SK-N-SH (cell line): Measurements from ENCODE around the gene PSD. TPM values are rescaled to one million over a fixed set of nuclear protein-coding genes. Genes with fewer than 3 reads are reported as not detected.

ENCODE experiments used
- CTCF ChIA-PET: fragments of 300-600, 350-600 bp; formaldehyde crosslinking; extraction: SDS; loops from one replicate; lab custom pipeline; 2021; lab: Yijun Ruan, JAX
- POLR2A ChIA-PET: fragments of 350-600 bp; sonication (Branson Sonifier 250); formaldehyde crosslinking; extraction: SDS; loops from one replicate; lab custom pipeline; 2020; ENCODE audit warnings: antibody characterized with exemption, inconsistent platforms; lab: Yijun Ruan, JAX
- DNase-seq: peaks from one replicate; pipeline ENCODE4 v3.0.0; 2012
- H2AFZ ChIP-seq: fragments of 200-600 bp; sonication (generic); 2 replicates; pipeline ENCODE4 v1.8.1; 2016; ENCODE audit warnings: antibody characterized with exemption, mild to moderate bottlenecking, low read depth
- H3F3A ChIP-seq: fragments of 200-600 bp; sonication (generic); replicated peaks from 2 replicates; pipeline ENCODE3; 2016; ENCODE audit warnings: antibody characterized with exemption, mild to moderate bottlenecking; ENCODE audit not compliant: insufficient read depth
- H3K27ac ChIP-seq, 2 experiments: fragments of 200-500 bp in 1 of 2; fragments of 200-600 bp in 1 of 2; sonication (Bioruptor generic) in 1 of 2; sonication (generic), shearing (Covaris generic) in 1 of 2; 2 replicates each; pipeline versions ENCODE4 v1.5.1 to v1.6.1; 2014 to 2016; ENCODE audit warnings: low read depth in 2 of 2, inconsistent platforms in 1 of 2, low read length in 1 of 2, mild to moderate bottlenecking in 1 of 2, mixed read lengths in 1 of 2
- H3K27me3 ChIP-seq: fragments of 200-600 bp; sonication (generic), shearing (Covaris generic); 2 replicates; pipeline ENCODE4 v1.6.1; 2016; ENCODE audit warnings: mixed run types; ENCODE audit not compliant: insufficient read depth
- H3K36me3 ChIP-seq, 2 experiments: fragments of 200-500 bp in 1 of 2; fragments of 200-600 bp in 1 of 2; sonication (Bioruptor generic) in 1 of 2; sonication (generic) in 1 of 2; replicated peaks in 1 of 2; 2 replicates each; pipeline versions ENCODE3 to v1.5.1; 2014 to 2016; ENCODE audit warnings: low read length in 1 of 2, mild to moderate bottlenecking in 1 of 2; ENCODE audit not compliant: insufficient read depth in 2 of 2, control insufficient read depth in 1 of 2
- H3K4me1 ChIP-seq, 2 experiments: fragments of 200-500 bp in 1 of 2; fragments of 200-600 bp in 1 of 2; sonication (Bioruptor generic) in 1 of 2; sonication (generic), shearing (Covaris generic) in 1 of 2; 2 replicates each; pipeline versions ENCODE4 v1.5.1 to v1.6.1; 2014 to 2016; ENCODE audit warnings: low read depth in 1 of 2, low read length in 1 of 2, mixed run types in 1 of 2; ENCODE audit not compliant: insufficient read depth in 2 of 2, control insufficient read depth in 1 of 2
- H3K4me2 ChIP-seq: fragments of 200-600 bp; sonication (generic), shearing (Covaris generic); 2 replicates; pipeline ENCODE4 v1.6.1; 2017; ENCODE audit warnings: mixed run types
- H3K4me3 ChIP-seq, 2 experiments: fragments of 200-500 bp in 1 of 2; fragments of 200-600 bp in 1 of 2; sonication (Bioruptor generic) in 1 of 2; sonication (generic), shearing (Covaris generic) in 1 of 2; 2 replicates each; pipeline versions ENCODE4 v1.5.1 to v1.8.1; 2014 to 2016; ENCODE audit warnings: low read depth in 2 of 2, inconsistent platforms in 1 of 2, low read length in 1 of 2, mild to moderate bottlenecking in 1 of 2, mixed read lengths in 1 of 2, moderate library complexity in 1 of 2
- H3K79me2 ChIP-seq: fragments of 200-600 bp; sonication (generic); 2 replicates; pipeline ENCODE4 v1.8.1; 2017; ENCODE audit warnings: mild to moderate bottlenecking; ENCODE audit not compliant: insufficient read depth
- H3K9ac ChIP-seq: fragments of 200-600 bp; sonication (generic); 2 replicates; pipeline ENCODE4 v1.6.1; 2017; ENCODE audit warnings: mixed run types
- H3K9me2 ChIP-seq: fragments of 200-600 bp; sonication (generic); 2 replicates; pipeline ENCODE4 v1.6.1; 2017; ENCODE audit warnings: mixed run types
- H3K9me3 ChIP-seq: fragments of 200-600 bp; sonication (generic); 2 replicates; pipeline ENCODE4 v1.6.1; 2017; ENCODE audit warnings: mixed run types, mild to moderate bottlenecking, moderate library complexity
- H4K20me1 ChIP-seq: fragments of 200-600 bp; sonication (generic); 2 replicates; pipeline ENCODE4 v1.6.1; 2017; ENCODE audit warnings: mild to moderate bottlenecking, mixed run types; ENCODE audit not compliant: insufficient read depth
- CHD2 ChIP-seq: fragments of 150-350 bp; IDR thresholded peaks from 2 replicates; pipeline ENCODE4 v1.6.1; 2018; ENCODE audit warnings: low read length; ENCODE audit not compliant: partially characterized antibody
- ELF1 ChIP-seq: IDR thresholded peaks from 2 replicates; pipeline ENCODE4 v1.4.0; 2012
- EP300 ChIP-seq, 2 experiments: IDR thresholded peaks; 2 replicates each; pipeline versions ENCODE4 v1.4.0 to v1.6.1; 2012; ENCODE audit warnings: borderline replicate concordance in 1 of 2, low read depth in 1 of 2, low read length in 1 of 2
- EZH2phosphoT487 ChIP-seq: fragments of 200-600 bp; sonication (generic); IDR thresholded peaks from 2 replicates; pipeline ENCODE4 v1.6.1; 2017; ENCODE audit warnings: low read depth, mixed run types, mild to moderate bottlenecking, antibody characterized with exemption, moderate library complexity, borderline replicate concordance
- FOXJ3 ChIP-seq: sonication (generic); formaldehyde crosslinking; IDR thresholded peaks from 2 replicates; pipeline ENCODE4 v1.5.1; 2020; ENCODE audit warnings: mild to moderate bottlenecking, missing genetic modification reagents
- FOXM1 ChIP-seq: IDR thresholded peaks from 2 replicates; pipeline ENCODE4 v1.4.0; 2012; ENCODE audit warnings: low read depth, mild to moderate bottlenecking
- IRF3 ChIP-seq: fragments of 150-350 bp; IDR thresholded peaks from 2 replicates; pipeline ENCODE4 v1.6.1; 2016; ENCODE audit warnings: mild to moderate bottlenecking, low read depth, low read length
- JUND ChIP-seq: IDR thresholded peaks from 2 replicates; pipeline ENCODE4 v1.4.0; 2012
- MAX ChIP-seq: IDR thresholded peaks from 2 replicates; pipeline ENCODE4 v1.4.0; 2012; ENCODE audit warnings: low read depth
- MXI1 ChIP-seq: IDR thresholded peaks from 2 replicates; pipeline ENCODE4 v1.6.1; 2012; ENCODE audit warnings: mild to moderate bottlenecking, low read depth, low read length, improper control_type of control experiment
- NFIC ChIP-seq: IDR thresholded peaks from 2 replicates; pipeline ENCODE4 v1.4.0; 2012; ENCODE audit warnings: borderline replicate concordance
- RAD21 ChIP-seq: IDR thresholded peaks from 2 replicates; pipeline ENCODE4 v1.6.1; 2012; ENCODE audit warnings: mild to moderate bottlenecking, low read length
- RCOR1 ChIP-seq: fragments of 150-350 bp; IDR thresholded peaks from 2 replicates; pipeline ENCODE4 v1.6.1; 2017; ENCODE audit warnings: antibody characterized with exemption, low read length
- REST ChIP-seq: IDR thresholded peaks from 2 replicates; pipeline ENCODE4 v1.6.1; 2012; ENCODE audit warnings: mild to moderate bottlenecking, low read depth, low read length, moderate library complexity
- RFX5 ChIP-seq: IDR thresholded peaks from 2 replicates; pipeline ENCODE4 v1.6.1; 2012; ENCODE audit warnings: mild to moderate bottlenecking, improper control_type of control experiment, low read length
- RXRA ChIP-seq: IDR thresholded peaks from 2 replicates; pipeline ENCODE4 v1.4.0; 2012; ENCODE audit warnings: low read depth, mild to moderate bottlenecking, borderline replicate concordance
- SIN3A ChIP-seq: IDR thresholded peaks from 2 replicates; pipeline ENCODE4 v1.6.1; 2012; ENCODE audit warnings: low read depth, mild to moderate bottlenecking, low read length, moderate library complexity, borderline replicate concordance
- SMC3 ChIP-seq: IDR thresholded peaks from 2 replicates; pipeline ENCODE4 v1.6.1; 2012; ENCODE audit warnings: low read depth, low read length, improper control_type of control experiment
- TAF1 ChIP-seq: IDR thresholded peaks from 2 replicates; pipeline ENCODE4 v1.6.1; 2012; ENCODE audit warnings: low read depth, mild to moderate bottlenecking, low read length, moderate library complexity, borderline replicate concordance
- TCF12 ChIP-seq: IDR thresholded peaks from 2 replicates; pipeline ENCODE4 v1.4.0; 2012
- TEAD4 ChIP-seq: IDR thresholded peaks from 2 replicates; pipeline ENCODE4 v1.4.0; 2012; ENCODE audit warnings: mild to moderate bottlenecking, borderline replicate concordance; ENCODE audit not compliant: insufficient read depth
- USF2 ChIP-seq: fragments of 150-350 bp; IDR thresholded peaks from 2 replicates; pipeline ENCODE4 v1.6.1; 2017; ENCODE audit warnings: antibody characterized with exemption, low read length, low read depth, borderline replicate concordance
- YY1 ChIP-seq: IDR thresholded peaks from 2 replicates; pipeline ENCODE4 v1.4.0; 2012; ENCODE audit warnings: low read depth, mild to moderate bottlenecking
- ZBTB33 ChIP-seq: IDR thresholded peaks from 2 replicates; pipeline ENCODE4 v1.4.0; 2012; ENCODE audit warnings: low read depth, borderline replicate concordance
- WGBS: methylation state at CpG from one replicate; pipeline ENCODE4 v1.1.6; 2017; ENCODE audit warnings: low lambda C conversion rate; 5-methylcytosine and 5-hydroxymethylcytosine counted together
- polyA plus RNA-seq, 3 experiments: library from polyadenylated mRNA; depleted of rRNA; stranded (reverse); fragments of >200 nt; gene quantifications; 2 replicates each; pipeline ENCODE4 v1.2.3, GENCODE V29; 2012

Gene PSD
- polyA plus RNA-seq, 1 of the 3 experiments (the other 2 are of a cell fraction): 0.97 TPM

- peak overlapping the region; percentile 52 for H3K9ac ChIP-seq
- no peaks in the 10 kb centered on the region for H3K27me3 ChIP-seq
- peak; percentile 99 for DNase-seq
- H3K27ac ChIP-seq: peak overlapping the region in 1 of 2 experiments; percentile 58; a peak in 1 of 4 replicates
- H3F3A ChIP-seq: peaks cover 5% of the 10 kb centered on the region
- H3K4me2 ChIP-seq: peak overlapping the region; percentile 94
- H4K20me1 ChIP-seq: no peaks in the 10 kb centered on the region
- CTCF ChIA-PET: interaction anchor here (0.7 to 3.9 kb wide), 16 partner anchors 9 to 1468 kb away, joined by 3 to 27 read pairs (median 4); partner anchors contain the start of genes C10orf95 and CUEDC2
- POLR2A ChIA-PET: interaction anchor here (0.6 to 2.8 kb wide), 7 partner anchors 10 to 41 kb away, joined by 3 to 27 read pairs (median 4); partner anchors contain the start of genes C10orf95, CUEDC2 and FBXL15
- WGBS: 2% methylated on average over 38 of the region's 54 CpGs
- no peaks in the 10 kb centered on the region for H3K79me2 ChIP-seq
- no peaks in the 10 kb centered on the region for H3K36me3 ChIP-seq
- no peaks in the 10 kb centered on the region for H3K9me2 ChIP-seq
- H3K4me3 ChIP-seq: peak overlapping the region; percentile 55 to 74
- no peaks in the 10 kb centered on the region for H3K9me3 ChIP-seq
- peak overlapping the region; percentile 81 for H2AFZ ChIP-seq
- H3K4me1 ChIP-seq: peaks cover 0 to 10% of the 10 kb centered on the region in 2 experiments; a peak in 1 of 4 replicates
- TF ChIP-seq SMC3 (no peak), MXI1 (peak; percentile 54; the same call in 1 of the 2 replicates), RXRA (no peak), RAD21 (no peak), MAX (peak; percentile 52; the same call in 1 of the 2 replicates), JUND (no peak), FOXJ3 (no peak), ELF1 (no peak), SIN3A (no peak), TEAD4 (no peak), NFIC (no peak), EP300 (IDR thresholded peaks at IDR 0.05; ENCODE audit: borderline replicate concordance in 1 of 2, low read depth in 1 of 2, low read length in 1 of 2) (no peak), RFX5 (no peak), TAF1 (peak; percentile 78), YY1 (peak; percentile 99), RCOR1 (no peak), REST (peak; percentile 85), USF2 (peak; percentile 50; the same call in 1 of the 2 replicates), EZH2phosphoT487 (no peak), ZBTB33 (no peak), IRF3 (no peak), FOXM1 (no peak), TCF12 (no peak; the same call in 1 of the 2 replicates), CHD2 (peak; percentile 29)
These were observed 42.8 kb upstream of the PSD start for GRCh38 chr10:102461187-102462054.
